Neuronal stem cell (in vitro differentiated cells): ENCODE measurements around the gene IGF1R.

Experiments
- DNase-seq: peaks from one replicate; pipeline ENCODE4 v3.0.0-alpha.2; 2013; ENCODE audit warnings: low spot score
- H2AFZ ChIP-seq: one replicate; pipeline ENCODE4 v1.6.1; 2013; ENCODE audit warnings: mild to moderate bottlenecking, low read length, inconsistent platforms
- H2AK5ac ChIP-seq: 2 replicates; pipeline ENCODE4 v1.6.1; 2013; ENCODE audit warnings: low read depth, mild to moderate bottlenecking, inconsistent platforms, low read length, moderate library complexity, mixed read lengths
- H2BK120ac ChIP-seq: 2 replicates; pipeline ENCODE4 v1.6.1; 2013; ENCODE audit warnings: low read depth, mild to moderate bottlenecking, inconsistent platforms, low read length, moderate library complexity, mixed read lengths
- H2BK12ac ChIP-seq: one replicate; pipeline ENCODE4 v1.6.1; 2013; ENCODE audit warnings: low read length, inconsistent platforms
- H2BK15ac ChIP-seq: 2 replicates; pipeline ENCODE4 v1.6.1; 2013; ENCODE audit warnings: mild to moderate bottlenecking, low read length, inconsistent platforms, mixed read lengths
- H2BK5ac ChIP-seq: one replicate; pipeline ENCODE4 v1.6.1; 2013; ENCODE audit warnings: inconsistent platforms, mild to moderate bottlenecking, low read length, moderate library complexity
- H3K14ac ChIP-seq: one replicate; pipeline ENCODE4 v1.6.1; 2013; ENCODE audit warnings: low read length, inconsistent platforms
- H3K18ac ChIP-seq: 2 replicates; pipeline ENCODE4 v1.6.1; 2013; ENCODE audit warnings: low read length, inconsistent platforms
- H3K23ac ChIP-seq: 2 replicates; pipeline ENCODE4 v1.6.1; 2013; ENCODE audit warnings: low read depth, mild to moderate bottlenecking, mixed read lengths, low read length, inconsistent platforms; ENCODE audit not compliant: poor library complexity
- H3K27ac ChIP-seq: replicated peaks from 3 replicates; pipeline ENCODE4 v1.5.1; 2013; ENCODE audit warnings: low read length, inconsistent platforms
- H3K27me3 ChIP-seq, 3 experiments: 2 replicates each; pipeline ENCODE4 v1.6.1; 2013; ENCODE audit warnings: low read length in 3 of 3, mild to moderate bottlenecking in 2 of 3, inconsistent platforms in 1 of 3, low read depth in 1 of 3, mixed read lengths in 1 of 3, moderate library complexity in 1 of 3; ENCODE audit not compliant: control insufficient read depth in 3 of 3, insufficient read depth in 3 of 3
- H3K36me3 ChIP-seq, 2 donors: replicated peaks in 1 of 2; 2 replicates each; pipeline ENCODE4 v1.6.1; 2013; ENCODE audit warnings: low read length in 2 of 2; ENCODE audit not compliant: control insufficient read depth in 2 of 2, insufficient read depth in 2 of 2
- H3K4ac ChIP-seq: 2 replicates; pipeline ENCODE4 v1.6.1; 2013; ENCODE audit warnings: inconsistent platforms, mild to moderate bottlenecking, low read length, moderate library complexity
- H3K4me1 ChIP-seq, 2 donors: 1 replicate in 1 of 2; 2 replicates in 1 of 2; pipeline ENCODE4 v1.6.1; 2013; ENCODE audit warnings: low read length in 2 of 2, low read depth in 1 of 2; ENCODE audit not compliant: control insufficient read depth in 2 of 2, insufficient read depth in 1 of 2
- H3K4me2 ChIP-seq: one replicate; pipeline ENCODE4 v1.6.1; 2013; ENCODE audit warnings: mild to moderate bottlenecking, low read length, inconsistent platforms; ENCODE audit not compliant: insufficient read depth, poor library complexity, severe bottlenecking
- H3K4me3 ChIP-seq, 2 donors: 2 replicates each; pipeline ENCODE4 v1.5.1; 2013; ENCODE audit warnings: low read length in 2 of 2, mild to moderate bottlenecking in 2 of 2, inconsistent platforms in 1 of 2, moderate library complexity in 1 of 2
- H3K79me1 ChIP-seq: one replicate; pipeline ENCODE4 v1.6.1; 2013; ENCODE audit warnings: low read depth, mild to moderate bottlenecking, inconsistent platforms, low read length, moderate library complexity
- H3K9ac ChIP-seq: one replicate; pipeline ENCODE4 v1.6.1; 2013; ENCODE audit warnings: mild to moderate bottlenecking, low read depth, low read length, inconsistent platforms; ENCODE audit not compliant: poor library complexity
- H3K9me3 ChIP-seq, 2 donors: replicated peaks in 1 of 2; 2 replicates each; pipeline versions ENCODE3 to v1.6.1; 2013; ENCODE audit warnings: low read length in 2 of 2, mild to moderate bottlenecking in 2 of 2, inconsistent platforms in 1 of 2, low read depth in 1 of 2, mixed read lengths in 1 of 2, moderate library complexity in 1 of 2; ENCODE audit not compliant: control insufficient read depth in 2 of 2, insufficient read depth in 1 of 2
- H4K8ac ChIP-seq: one replicate; pipeline ENCODE4 v1.6.1; 2013; ENCODE audit warnings: low read depth, mild to moderate bottlenecking, inconsistent platforms, low read length, moderate library complexity
- H4K91ac ChIP-seq: one replicate; pipeline ENCODE4 v1.6.1; 2013; ENCODE audit warnings: low read length, low read depth, mild to moderate bottlenecking, inconsistent platforms; ENCODE audit not compliant: poor library complexity
- WGBS, 2 donors: extraction: QIAGEN DNeasy Blood & Tissue Kit; methylation state at CpG; one replicate each; pipeline ENCODE4 v1.1.7; 2013; ENCODE audit warnings: missing lambda C conversion rate in 2 of 2, mixed read lengths in 1 of 2; ENCODE audit not compliant: insufficient read length in 2 of 2, insufficient replicate concordance in 1 of 2; ENCODE audit errors: extremely low coverage in 2 of 2; 5-methylcytosine and 5-hydroxymethylcytosine counted together

The IGF1R gene

DNA sequence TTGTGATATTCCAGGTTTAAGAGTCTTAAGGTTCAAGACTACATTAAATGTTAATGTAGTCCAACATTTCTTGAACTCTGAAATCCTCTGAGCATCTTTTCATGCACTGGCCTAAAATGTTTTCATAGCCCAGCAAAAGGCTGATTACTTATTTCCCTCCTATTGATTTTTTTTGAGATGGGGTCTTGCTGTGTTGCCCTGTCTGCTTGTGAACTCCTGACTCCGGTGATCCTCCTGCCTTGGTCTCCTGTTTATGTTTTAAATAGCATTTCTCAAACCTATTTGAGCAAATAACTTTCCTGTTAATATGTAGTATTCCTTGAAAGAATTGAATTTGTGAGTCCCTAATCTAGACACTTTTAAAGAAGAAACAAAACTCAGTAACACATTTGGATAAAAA is 133.5 kb downstream of the IGF1R start:
- Histone ChIP-seq H2BK12ac (no peak overlapping the region), H3K9me3 (no peaks in the 10 kb centered on the region), H3K23ac (no peak overlapping the region), H4K8ac (no peak overlapping the region), H3K18ac (no peak overlapping the region), H2AK5ac (no peak overlapping the region), H3K79me1 (no peaks in the 10 kb centered on the region), H3K36me3 (peaks cover 0 to 4% of the 10 kb centered on the region in 2 donors), H4K91ac (no peak overlapping the region), H3K9ac (no peak overlapping the region), H3K27me3 (no peaks in the 10 kb centered on the region), H2BK5ac (no peak overlapping the region), H3K14ac (no peak overlapping the region), H3K27ac (no peak overlapping the region), H2BK120ac (no peak overlapping the region), H2BK15ac (no peak overlapping the region), H3K4ac (no peak overlapping the region), H3K4me3 (no peak overlapping the region), H3K4me2 (no peak overlapping the region), H2AFZ (no peak overlapping the region), H3K4me1 (peaks cover 11 to 13% of the 10 kb centered on the region in 2 donors)
- no peak for DNase-seq
- WGBS, 2 donors, result no CpG with 5 or more reads among the region's 1 CpG

DNA sequence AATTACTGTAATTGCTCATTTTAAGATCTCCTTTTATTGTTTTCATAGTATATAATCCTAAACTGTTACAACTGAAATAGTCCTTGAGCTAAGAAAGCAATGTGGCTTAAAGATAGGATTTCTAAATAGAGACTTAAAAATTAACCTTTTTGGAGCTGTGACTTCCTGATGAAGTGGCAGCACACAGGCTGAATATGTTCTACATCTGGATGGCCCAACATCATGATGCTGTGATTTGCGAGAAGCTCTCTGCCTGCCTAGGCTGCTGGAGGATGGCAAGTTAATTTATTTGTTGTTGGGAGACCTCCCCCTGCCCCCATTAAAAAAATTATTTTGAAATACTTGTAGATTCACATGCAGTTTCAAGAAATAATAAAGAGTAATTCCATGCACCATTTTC is 134.5 kb downstream of the IGF1R start:
- Histone ChIP-seq H2BK5ac (no peak overlapping the region), H3K27me3 (no peaks in the 10 kb centered on the region), H2AK5ac (no peak overlapping the region), H4K91ac (no peak overlapping the region), H3K4me1 (peaks cover 19 to 22% of the 10 kb centered on the region in 2 donors), H4K8ac (no peak overlapping the region), H2BK12ac (no peak overlapping the region), H3K18ac (no peak overlapping the region), H3K14ac (no peak overlapping the region), H3K9ac (no peak overlapping the region), H3K4me3 (no peak overlapping the region), H3K9me3 (no peaks in the 10 kb centered on the region), H3K27ac (no peak overlapping the region), H2AFZ (no peak overlapping the region), H3K4ac (no peak overlapping the region), H3K23ac (no peak overlapping the region), H3K79me1 (no peaks in the 10 kb centered on the region), H2BK15ac (no peak overlapping the region), H3K4me2 (no peak overlapping the region), H3K36me3 (no peaks in the 10 kb centered on the region), H2BK120ac (no peak overlapping the region)
- WGBS, 2 donors, result no CpG with 5 or more reads among the region's 1 CpG
- DNase-seq, result no peak

DNA sequence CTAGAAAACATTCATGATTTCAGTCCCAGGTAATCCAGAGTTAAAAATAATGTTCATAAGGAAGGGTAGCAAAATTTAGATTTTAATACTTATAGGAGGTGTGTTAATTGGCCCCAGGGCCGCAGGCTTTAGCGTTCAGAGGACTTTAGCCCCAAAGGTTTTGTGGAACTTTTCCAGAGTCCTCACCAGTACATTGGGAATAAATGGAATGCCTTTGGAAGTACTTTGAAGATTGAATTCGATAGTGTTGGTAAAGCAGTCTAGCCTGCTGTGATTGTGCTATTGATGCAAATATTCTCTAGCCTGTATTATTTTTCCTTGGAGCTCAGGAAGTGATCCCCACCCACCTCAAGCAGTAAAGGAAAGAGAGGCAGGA is 137.1 kb downstream of the IGF1R start:
- Histone ChIP-seq H3K9me3 (no peaks in the 10 kb centered on the region), H2AFZ (no peak overlapping the region), H3K4me3 (no peak overlapping the region), H2BK15ac (no peak overlapping the region), H3K14ac (no peak overlapping the region), H4K8ac (no peak overlapping the region), H3K9ac (no peak overlapping the region), H2BK120ac (no peak overlapping the region), H3K23ac (no peak overlapping the region), H3K4me1 (peaks cover 34 to 35% of the 10 kb centered on the region in 2 donors), H3K36me3 (no peaks in the 10 kb centered on the region), H3K27me3 (no peaks in the 10 kb centered on the region), H2BK5ac (no peak overlapping the region), H2BK12ac (no peak overlapping the region), H3K4me2 (peak overlapping the region; percentile 40), H3K18ac (no peak overlapping the region), H3K4ac (no peak overlapping the region), H3K27ac (no peak overlapping the region), H3K79me1 (no peaks in the 10 kb centered on the region), H4K91ac (no peak overlapping the region), H2AK5ac (no peak overlapping the region)
- DNase-seq, result no peak
- WGBS, 2 donors, result no CpG with 5 or more reads among the region's 3 CpGs

DNA sequence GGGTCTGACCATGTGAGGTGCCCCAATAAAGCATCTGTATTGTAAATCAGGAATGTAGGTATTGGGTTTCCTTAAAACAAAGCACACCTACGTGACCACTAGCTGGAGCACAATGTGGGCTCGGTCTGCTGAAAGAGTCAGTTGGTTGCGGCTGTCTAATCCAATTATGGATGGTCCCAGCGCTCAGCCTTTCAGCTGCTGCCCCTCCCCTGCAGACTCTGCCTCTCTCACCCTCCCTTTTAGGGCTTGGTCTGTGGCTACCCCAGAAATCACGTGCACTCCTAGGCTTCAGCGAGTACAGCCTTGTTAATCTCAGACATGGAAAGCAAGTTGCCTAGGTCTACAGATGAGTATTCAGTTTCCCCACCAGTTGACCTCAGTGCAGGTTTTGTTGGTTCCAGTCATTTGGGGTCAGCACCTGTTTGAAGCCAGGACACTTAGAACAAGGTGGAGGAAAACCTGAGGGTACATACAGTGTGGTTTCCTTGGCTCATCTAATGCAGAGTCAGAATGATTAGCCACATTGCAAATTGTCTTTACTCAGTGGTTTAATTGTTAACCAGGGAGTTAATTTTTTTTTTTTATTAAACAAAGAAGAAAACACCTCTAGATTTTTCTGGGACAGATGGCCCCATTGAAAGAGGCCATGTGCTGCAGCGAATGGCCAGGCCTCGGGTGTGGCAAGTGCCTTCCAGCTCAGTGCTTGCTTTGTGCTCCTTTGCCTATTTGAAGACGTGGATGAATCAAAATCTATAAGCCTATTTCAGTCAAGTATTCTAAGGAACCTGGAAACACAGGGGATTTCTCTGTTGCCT is 137.7 kb downstream of the IGF1R start:
- Histone ChIP-seq H2BK120ac (no peak overlapping the region), H3K79me1 (no peaks in the 10 kb centered on the region), H4K8ac (no peak overlapping the region), H3K27ac (peak overlapping the region; percentile 38), H2AFZ (no peak overlapping the region), H3K9ac (no peak overlapping the region), H4K91ac (no peak overlapping the region), H3K14ac (no peak overlapping the region), H3K4ac (no peak overlapping the region), H2AK5ac (no peak overlapping the region), H2BK5ac (no peak overlapping the region), H3K4me1 (peaks cover 36 to 38% of the 10 kb centered on the region in 2 donors), H3K18ac (no peak overlapping the region), H3K36me3 (no peaks in the 10 kb centered on the region), H3K27me3 (no peaks in the 10 kb centered on the region), H2BK12ac (no peak overlapping the region), H3K23ac (no peak overlapping the region), H2BK15ac (no peak overlapping the region), H3K9me3 (no peaks in the 10 kb centered on the region), H3K4me2 (peak overlapping the region; percentile 40), H3K4me3 (no peak overlapping the region)
- no CpG with 5 or more reads among the region's 9 CpGs for WGBS, 2 donors
- peak; percentile 80 for DNase-seq
